NAMALWA (cell line): ENCODE results near the gene GSTA5.
"Not testable (repeated sequence)": the region's sequence is repeated elsewhere in the genome, so short reads cannot be mapped to it uniquely, and the experiment has no call there.

Source experiments
- DNase-seq: peaks from one replicate; pipeline ENCODE4 v3.0.0-alpha.2; 2015; ENCODE audit warnings: low spot score

The GSTA5 gene

GRCh38 chr6:52840763-52841585 lies at the start of gene GSTA5:
TSS of gene GSTA5 (minus strand) at chr6:52840813.
- DNase-seq: no peak

DNA sequence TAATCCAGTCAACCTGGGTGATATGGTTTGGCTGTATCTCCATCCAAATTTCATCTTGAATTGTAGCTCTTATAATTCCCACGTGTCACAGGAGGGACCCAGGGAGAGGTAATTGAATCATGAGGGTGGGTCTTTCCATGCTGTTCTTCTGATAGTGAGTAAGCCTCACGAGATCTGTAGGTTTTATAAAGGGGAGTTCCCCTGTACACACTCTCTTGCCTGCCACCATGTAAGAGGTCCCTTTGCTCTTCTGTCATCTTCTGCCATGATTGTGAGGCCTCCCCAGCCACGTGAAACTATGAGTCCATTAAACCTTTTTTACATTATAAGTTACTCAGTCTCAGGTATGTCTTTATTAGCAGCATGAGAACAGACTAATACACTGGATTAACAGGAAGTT lies 49.4 kb upstream of the GSTA5 start:
- DNase-seq: no peak

DNA sequence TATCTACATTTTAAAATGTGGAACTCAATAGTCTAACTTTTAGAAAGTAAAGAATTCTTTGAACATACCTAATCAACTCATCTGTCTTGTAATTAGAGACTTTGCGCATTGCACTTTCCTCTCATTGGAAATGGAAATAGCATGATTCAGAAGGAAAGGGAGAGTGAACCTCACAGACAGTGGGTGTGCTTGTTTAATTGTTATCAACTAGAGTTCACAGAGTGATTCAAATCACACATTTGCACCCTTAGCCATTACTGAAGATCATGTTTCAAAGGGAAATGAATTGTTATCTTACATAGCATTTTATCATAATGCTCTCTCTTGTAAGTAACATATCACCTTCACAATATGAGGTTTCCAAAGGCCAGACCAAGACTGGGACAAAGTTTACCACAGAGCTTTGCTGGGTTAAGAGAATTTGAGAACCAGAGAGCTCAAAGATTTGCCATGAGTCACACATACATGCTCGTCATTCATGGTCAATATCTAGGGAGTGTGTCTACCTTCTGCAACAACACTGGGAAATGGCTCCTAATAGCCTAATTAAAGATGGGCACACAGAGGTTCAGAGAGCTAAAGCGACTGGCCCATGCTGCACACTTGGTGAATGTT lies 47.4 kb upstream of the GSTA5 start:
- no peak for DNase-seq

DNA sequence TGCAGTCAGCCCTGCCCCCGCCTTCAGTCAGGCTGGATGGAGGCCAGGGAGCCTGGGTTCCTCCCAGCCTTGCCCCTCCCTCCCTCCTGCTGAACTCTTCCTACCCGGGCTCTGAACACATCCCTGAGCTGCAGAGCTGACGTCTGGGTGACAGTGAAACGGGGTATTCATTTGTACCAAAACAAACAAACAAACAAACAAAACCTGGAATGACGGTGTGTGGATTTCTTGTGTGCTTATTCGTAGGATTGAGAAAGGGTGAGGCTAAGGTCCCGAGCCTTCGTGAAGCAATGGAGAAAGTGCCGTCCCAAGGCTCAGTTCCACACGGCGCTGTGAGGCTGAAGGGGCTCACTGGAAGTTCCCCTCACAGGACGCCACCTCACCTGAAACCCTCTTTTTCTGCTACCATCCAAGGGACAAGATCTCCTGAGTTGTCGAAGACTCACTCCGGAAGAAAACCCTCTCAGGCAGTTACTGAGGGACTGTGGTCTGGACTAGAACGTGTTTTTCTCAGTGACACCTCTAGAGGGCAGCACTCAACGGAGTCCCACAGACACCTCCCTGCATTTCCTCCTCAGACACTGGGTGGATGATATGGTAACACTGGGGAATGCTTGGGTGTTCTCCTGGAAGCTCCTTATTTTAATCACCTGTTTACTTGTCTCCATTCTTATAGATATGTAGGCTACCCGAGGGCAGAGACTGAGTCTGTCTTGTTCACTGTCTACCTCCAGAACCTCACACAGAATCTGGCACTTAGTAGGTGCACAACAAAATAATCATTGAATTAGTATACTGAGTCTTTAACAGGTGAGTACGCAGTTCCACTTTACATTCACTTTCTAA lies 41.6 kb upstream of the GSTA5 start:
- DNase-seq: peak; percentile 81

DNA sequence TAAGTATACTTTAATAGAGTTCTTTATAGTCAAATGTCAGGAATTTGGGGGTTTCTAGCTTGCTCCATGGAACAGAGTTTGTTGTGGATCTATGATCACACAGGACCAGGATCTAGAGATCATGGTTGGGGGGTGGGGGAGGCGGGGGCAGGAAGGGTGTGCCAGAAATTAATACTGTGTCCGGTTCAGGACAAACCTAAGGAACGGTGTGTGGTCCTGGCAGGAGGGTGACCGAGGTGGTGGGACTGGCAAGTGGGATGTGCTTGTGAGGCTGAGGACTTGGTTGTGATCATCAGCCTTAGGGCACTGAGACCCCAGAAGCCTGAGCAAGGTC lies 41.0 kb upstream of the GSTA5 start:
- no peak for DNase-seq

GRCh38 chr6:52877786-52878185 lies 37.2 kb upstream of the GSTA5 start:
- no peak for DNase-seq

DNA sequence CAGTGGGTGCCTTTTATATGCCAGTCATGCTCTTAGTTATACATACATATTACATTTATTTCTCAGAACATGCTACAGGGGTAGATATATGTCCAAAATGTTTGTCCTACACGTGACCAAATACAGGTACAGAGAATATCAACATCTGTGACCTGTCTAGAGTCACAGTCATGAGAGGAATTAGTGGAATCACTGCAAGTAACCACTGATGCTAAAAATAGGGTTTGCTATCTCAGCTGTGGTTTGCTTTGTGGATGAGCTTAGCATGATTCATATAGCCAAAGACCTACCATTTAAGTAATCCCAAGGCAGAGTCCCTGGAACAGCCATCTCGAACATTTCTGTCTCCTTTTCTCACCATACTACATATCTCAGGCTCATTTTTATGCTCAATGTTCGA lies 36.6 kb upstream of the GSTA5 start:
- no peak for DNase-seq

DNA sequence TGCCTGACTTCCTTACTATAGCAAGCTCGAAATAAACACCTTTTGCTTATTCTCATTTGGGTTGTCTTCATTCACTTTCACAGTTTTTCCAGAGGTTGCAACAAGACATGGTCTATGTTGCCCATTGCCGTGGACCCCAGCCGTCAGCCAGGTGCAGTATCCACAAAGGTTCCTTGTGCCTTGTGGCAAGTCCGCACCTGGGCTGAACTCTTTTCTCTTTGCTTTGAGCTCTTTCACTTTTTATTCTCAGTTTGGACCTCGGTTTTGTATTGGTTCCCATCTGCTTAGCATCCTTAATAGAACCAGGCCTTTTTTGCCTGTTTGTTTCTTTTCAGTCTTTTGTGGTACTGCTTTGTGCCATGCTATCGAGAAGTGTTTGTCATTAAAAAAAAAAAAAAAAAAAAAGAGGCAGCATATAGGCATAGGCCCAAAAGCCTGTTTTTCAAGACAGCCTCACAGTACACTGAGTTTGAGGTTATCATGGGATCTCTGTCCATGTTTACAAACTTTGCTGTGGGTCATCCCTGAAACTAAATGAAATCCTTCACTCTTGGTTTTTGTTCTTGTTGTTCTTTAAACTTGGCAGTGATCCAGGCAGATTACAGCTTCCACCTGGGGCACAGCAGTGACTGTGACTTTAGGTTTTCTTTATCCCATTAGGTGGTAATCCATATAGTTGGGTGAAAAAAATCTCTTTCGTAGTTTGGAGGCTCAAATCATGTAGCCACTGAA lies 35.6 kb upstream of the GSTA5 start:
- no peak for DNase-seq

GRCh38 chr6:52872031-52872430 lies 31.4 kb upstream of the GSTA5 start:
- DNase-seq: no peak

GRCh38 chr6:52871621-52872020 lies 31.0 kb upstream of the GSTA5 start:
- no peak for DNase-seq

- DNase-seq: not testable (repeated sequence)
Measured at GRCh38 chr6:52870335-52871091, 29.9 kb upstream of the GSTA5 start.

DNA sequence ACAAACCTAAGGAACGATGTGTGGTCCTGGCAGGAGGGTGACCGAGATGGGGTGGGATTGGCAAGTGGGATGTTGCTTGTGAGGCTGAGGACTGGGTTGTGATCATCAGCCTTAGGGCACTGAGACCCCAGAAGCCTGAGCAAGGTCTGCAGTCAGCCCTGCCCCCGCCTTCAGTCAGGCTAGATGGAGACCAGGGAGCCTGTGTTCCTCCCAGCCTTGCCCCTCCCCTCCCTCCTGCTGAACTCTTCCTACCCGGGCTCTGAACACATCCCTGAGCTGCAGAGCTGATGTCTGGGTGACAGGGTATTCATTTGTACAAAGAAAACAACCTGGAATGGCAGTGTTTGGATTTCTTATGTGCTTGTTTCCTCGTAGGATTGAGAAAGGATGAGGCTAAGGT lies 28.3 kb upstream of the GSTA5 start:
- not testable (repeated sequence) for DNase-seq

GRCh38 chr6:52868240-52868639 lies 27.6 kb upstream of the GSTA5 start:
- DNase-seq: no peak

GRCh38 chr6:52861151-52861550 lies 20.5 kb upstream of the GSTA5 start:
- not testable (repeated sequence) for DNase-seq

DNA sequence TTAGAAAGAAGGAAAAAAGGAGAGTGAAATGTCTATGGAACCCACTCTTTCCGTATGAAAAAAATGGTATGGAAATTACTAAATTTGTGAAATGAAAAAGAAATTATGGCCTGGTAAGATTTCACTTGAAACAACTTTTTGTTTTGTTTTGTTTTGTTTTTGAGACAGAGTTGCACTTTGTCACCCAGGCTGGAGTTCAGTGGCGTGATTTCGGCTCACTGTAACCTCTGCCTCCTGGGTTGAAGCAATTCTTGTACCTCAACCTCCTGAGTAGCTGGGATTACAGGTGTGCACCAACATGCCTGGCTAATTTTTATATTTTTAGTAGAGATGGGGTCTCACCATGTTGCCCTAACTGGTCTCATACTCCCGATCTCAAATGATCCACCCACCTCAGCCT lies 17.8 kb upstream of the GSTA5 start:
- DNase-seq: no peak

- not testable (repeated sequence) for DNase-seq
Measured at GRCh38 chr6:52856137-52856536, 15.5 kb upstream of the GSTA5 start.

- no peak for DNase-seq
Measured at GRCh38 chr6:52849137-52849536, 8.5 kb upstream of the GSTA5 start.

GRCh38 chr6:52846002-52846401 lies 5.4 kb upstream of the GSTA5 start:
- no peak for DNase-seq

- no peak for DNase-seq
Measured at GRCh38 chr6:52843605-52844004, 3.0 kb upstream of the GSTA5 start.

DNA sequence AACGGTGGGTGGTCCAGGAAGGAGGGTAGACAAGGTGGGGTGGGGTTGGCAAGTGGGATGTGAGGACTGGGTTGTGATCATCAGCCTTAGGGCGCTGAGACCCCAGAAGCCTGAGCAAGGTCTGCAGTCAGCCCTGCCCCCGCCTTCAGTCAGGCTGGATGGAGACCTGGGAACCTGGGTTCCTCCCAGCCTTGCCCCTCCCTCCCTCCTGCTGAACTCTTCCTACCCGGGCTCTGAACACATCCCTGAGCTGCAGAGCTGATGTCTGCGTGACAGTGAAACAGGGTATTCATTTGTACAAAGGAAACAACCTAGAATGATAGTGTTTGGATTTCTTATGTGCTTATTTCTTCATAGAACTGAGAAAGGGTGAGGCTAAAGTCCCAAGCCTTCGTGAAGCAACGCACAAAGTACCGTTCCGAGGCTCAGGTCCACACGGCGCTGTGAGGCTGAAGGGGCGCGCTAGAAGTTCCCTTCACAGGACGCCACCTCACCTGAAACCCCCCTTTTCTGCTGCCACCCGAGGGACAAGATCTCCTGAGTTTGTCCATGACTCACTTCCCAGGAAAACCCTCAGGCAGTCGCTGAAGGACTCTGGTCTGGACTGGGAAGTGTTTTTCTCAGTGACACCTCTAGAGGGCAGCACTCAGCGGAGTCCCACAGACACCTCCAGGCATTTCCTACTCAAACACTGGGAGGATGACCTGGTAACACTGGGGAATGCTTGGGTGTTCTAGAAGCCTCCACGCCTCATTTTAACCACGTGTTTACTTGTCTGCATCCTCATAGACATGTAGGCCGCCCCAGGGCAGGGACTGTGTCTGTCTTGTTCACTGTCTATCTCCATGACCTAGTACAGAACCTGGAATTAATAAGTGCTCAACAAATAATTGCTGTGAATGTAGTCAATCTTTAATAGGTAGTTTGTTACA lies 1.2 kb downstream of the GSTA5 start:
- DNase-seq: peak; percentile 55
